ENCODE measurements around the gene TTC4. TPM values are rescaled to one million over a fixed set of nuclear protein-coding genes. Genes with fewer than 3 reads are reported as not detected.

Gene TTC4
- total RNA-seq, 1 donor from 2014 or later = 27.9 TPM

GRCh38 chr1:54716299-54717047 is 812 bp downstream of the TTC4 start:
- peak overlapping the region; percentile 43 for H3K27ac Mint-ChIP-seq (ENCODE audit: unreplicated experiment)
- H3K4me1 Mint-ChIP-seq = peaks cover 20% of the 10 kb centered on the region
- TF ChIP-seq, protein P1, sequence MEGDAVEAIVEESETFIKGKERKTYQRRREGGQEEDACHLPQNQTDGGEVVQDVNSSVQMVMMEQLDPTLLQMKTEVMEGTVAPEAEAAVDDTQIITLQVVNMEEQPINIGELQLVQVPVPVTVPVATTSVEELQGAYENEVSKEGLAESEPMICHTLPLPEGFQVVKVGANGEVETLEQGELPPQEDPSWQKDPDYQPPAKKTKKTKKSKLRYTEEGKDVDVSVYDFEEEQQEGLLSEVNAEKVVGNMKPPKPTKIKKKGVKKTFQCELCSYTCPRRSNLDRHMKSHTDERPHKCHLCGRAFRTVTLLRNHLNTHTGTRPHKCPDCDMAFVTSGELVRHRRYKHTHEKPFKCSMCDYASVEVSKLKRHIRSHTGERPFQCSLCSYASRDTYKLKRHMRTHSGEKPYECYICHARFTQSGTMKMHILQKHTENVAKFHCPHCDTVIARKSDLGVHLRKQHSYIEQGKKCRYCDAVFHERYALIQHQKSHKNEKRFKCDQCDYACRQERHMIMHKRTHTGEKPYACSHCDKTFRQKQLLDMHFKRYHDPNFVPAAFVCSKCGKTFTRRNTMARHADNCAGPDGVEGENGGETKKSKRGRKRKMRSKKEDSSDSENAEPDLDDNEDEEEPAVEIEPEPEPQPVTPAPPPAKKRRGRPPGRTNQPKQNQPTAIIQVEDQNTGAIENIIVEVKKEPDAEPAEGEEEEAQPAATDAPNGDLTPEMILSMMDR (conservative IDR thresholded peaks at IDR 0.05) = no peak
- H3K9me3 Mint-ChIP-seq = no peaks in the 10 kb centered on the region
- H3K27me3 Mint-ChIP-seq (ENCODE audit: low read depth) = peaks cover 20% of the 10 kb centered on the region
- H3K36me3 Mint-ChIP-seq (ENCODE audit: low read depth) = peaks cover 6% of the 10 kb centered on the region
- DNase-seq (ENCODE audit: low read depth, low spot score) = no peak
- H3K4me3 Mint-ChIP-seq = peak overlapping the region; percentile 90

DNA sequence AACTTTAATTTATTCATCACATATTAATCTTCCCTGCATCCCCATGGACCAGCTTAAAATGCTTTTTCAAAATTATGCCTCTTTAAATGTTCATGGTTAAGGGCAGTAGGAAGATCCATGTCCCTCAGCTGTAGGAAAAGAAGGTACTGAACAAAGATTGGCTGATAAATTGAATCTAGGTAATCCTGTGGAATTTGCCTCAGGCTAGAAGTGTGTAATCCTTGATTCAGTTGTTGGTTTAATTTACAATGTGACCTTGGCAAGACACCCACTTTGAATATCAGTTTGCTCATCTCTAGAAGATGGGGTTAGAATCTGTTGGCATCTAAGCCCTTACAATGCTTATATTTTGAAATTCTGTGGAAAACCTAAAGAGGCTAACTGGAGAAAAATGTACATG is 6.1 kb downstream of the TTC4 start:
- TF ChIP-seq, protein P1 (conservative IDR thresholded peaks at IDR 0.05) = no peak
- no peaks in the 10 kb centered on the region for H3K27me3 Mint-ChIP-seq (ENCODE audit: low read depth)
- H3K27ac Mint-ChIP-seq (ENCODE audit: unreplicated experiment) = no peak overlapping the region
- no peak for DNase-seq (ENCODE audit: low read depth, low spot score)
- peaks cover 53% of the 10 kb centered on the region for H3K36me3 Mint-ChIP-seq (ENCODE audit: low read depth)
- peaks cover 7% of the 10 kb centered on the region for H3K4me1 Mint-ChIP-seq
- H3K4me3 Mint-ChIP-seq = no peak overlapping the region
- H3K9me3 Mint-ChIP-seq = peaks cover 15% of the 10 kb centered on the region

DNA sequence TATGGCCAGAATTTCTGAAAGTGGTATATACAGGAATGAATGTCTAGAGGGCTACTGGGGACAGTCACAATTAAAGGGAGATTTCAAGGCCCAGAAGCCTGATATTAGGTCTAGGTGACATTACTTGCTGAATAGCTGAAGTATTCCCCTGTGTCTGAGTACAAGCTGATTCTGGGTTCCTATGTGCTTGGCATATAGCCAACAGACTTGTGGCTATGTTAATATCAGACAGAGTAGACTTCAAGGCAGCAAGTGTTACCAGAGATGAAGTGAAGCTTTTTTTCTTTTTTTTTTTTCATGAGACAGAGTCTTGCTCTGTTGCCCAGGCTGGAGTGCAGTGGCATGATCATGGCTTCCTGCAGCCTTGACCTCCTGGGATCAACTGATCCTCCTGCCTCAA is 8.3 kb downstream of the TTC4 start:
- TF ChIP-seq, protein P1 (conservative IDR thresholded peaks at IDR 0.05) = no peak
- no peak for DNase-seq (ENCODE audit: low read depth, low spot score)
- Mint-ChIP-seq H3K9me3 (peaks cover 15% of the 10 kb centered on the region), H3K4me3 (no peak overlapping the region), H3K27me3 (ENCODE audit: low read depth) (no peaks in the 10 kb centered on the region), H3K27ac (ENCODE audit: unreplicated experiment) (no peak overlapping the region), H3K4me1 (no peaks in the 10 kb centered on the region), H3K36me3 (ENCODE audit: low read depth) (peaks cover 61% of the 10 kb centered on the region)

- no peak overlapping the region for H3K4me3 Mint-ChIP-seq
- no peaks in the 10 kb centered on the region for H3K27me3 Mint-ChIP-seq (ENCODE audit: low read depth)
- TF ChIP-seq, protein P1 (conservative IDR thresholded peaks at IDR 0.05) = no peak
- H3K36me3 Mint-ChIP-seq (ENCODE audit: low read depth) = peaks cover 63% of the 10 kb centered on the region
- no peak for DNase-seq (ENCODE audit: low read depth, low spot score)
- H3K4me1 Mint-ChIP-seq = no peaks in the 10 kb centered on the region
- H3K9me3 Mint-ChIP-seq = peaks cover 15% of the 10 kb centered on the region
- no peak overlapping the region for H3K27ac Mint-ChIP-seq (ENCODE audit: unreplicated experiment)
Measured at GRCh38 chr1:54724771-54725170, 9.1 kb downstream of the TTC4 start.

DNA sequence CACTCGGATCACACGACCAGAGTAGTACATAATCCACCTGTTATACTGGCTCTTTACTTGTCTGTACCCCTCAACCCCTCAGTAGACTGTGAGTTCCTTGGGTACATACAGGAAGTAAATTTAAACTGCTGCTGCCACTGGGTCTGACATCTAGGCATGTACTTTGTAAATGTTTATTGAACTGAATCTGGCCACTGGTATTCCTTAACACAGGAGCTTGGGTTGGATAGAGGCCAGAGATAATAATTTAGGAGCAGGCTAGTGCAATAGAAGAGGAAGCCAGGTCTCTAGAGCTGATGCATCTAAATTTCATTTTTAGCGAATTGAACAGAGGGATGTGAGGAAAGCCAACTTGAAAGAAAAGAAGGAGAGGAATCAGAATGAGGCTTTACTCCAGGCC is 12.4 kb downstream of the TTC4 start:
- no peak for DNase-seq (ENCODE audit: low read depth, low spot score)
- Mint-ChIP-seq H3K36me3 (ENCODE audit: low read depth) (peaks cover 51% of the 10 kb centered on the region), H3K4me3 (no peak overlapping the region), H3K27me3 (ENCODE audit: low read depth) (no peaks in the 10 kb centered on the region), H3K9me3 (peaks cover 15% of the 10 kb centered on the region), H3K27ac (ENCODE audit: unreplicated experiment) (no peak overlapping the region), H3K4me1 (no peaks in the 10 kb centered on the region)
- TF ChIP-seq, protein P1 (conservative IDR thresholded peaks at IDR 0.05) = no peak

Data from neural crest cell (in vitro differentiated cells).